HEK293 (cell line): Measurements from ENCODE around the gene KLRC3.

ENCODE experiments used
- TRIM28 ChIP-seq: IDR thresholded peaks from 2 replicates; pipeline ENCODE4 v1.6.1; 2011; ENCODE audit warnings: low read length, control low read depth, borderline replicate concordance
- YY1 ChIP-seq: fragments of 450-650 bp; formaldehyde crosslinking; IDR thresholded peaks from 2 replicates; pipeline ENCODE4 v1.5.1; 2018; ENCODE audit warnings: missing biosample characterization, missing genetic modification characterization
- TF ChIP-seq, protein P1 (sequence below): fragments of 450-650 bp; formaldehyde crosslinking; IDR thresholded peaks from 2 replicates; pipeline ENCODE4 v1.5.1; 2017; ENCODE audit warnings: missing biosample characterization, missing genetic modification characterization

DNA sequence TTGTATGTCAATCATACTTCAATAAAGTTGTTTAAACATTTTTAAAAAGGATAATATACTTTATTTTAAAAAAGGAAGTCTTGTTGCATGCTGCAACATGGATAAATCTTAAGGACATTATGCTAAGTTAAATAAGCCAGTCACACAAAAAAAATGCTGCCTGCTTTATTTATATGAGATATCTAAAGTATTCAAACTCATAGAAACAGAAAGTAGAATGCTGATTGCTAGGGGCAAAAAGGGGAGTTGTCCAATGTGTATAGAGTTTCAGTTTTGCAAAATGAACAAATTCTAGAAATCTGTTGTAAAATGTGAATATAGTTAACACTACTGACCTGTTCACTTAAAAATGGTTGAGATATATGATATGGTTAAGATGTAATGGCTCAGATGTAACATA, 19.6 kb downstream of the KLRC3 start:
- TF ChIP-seq TRIM28 (no peak), YY1 (tag by site-specific recombination) (no peak)
- TF ChIP-seq, protein P1, sequence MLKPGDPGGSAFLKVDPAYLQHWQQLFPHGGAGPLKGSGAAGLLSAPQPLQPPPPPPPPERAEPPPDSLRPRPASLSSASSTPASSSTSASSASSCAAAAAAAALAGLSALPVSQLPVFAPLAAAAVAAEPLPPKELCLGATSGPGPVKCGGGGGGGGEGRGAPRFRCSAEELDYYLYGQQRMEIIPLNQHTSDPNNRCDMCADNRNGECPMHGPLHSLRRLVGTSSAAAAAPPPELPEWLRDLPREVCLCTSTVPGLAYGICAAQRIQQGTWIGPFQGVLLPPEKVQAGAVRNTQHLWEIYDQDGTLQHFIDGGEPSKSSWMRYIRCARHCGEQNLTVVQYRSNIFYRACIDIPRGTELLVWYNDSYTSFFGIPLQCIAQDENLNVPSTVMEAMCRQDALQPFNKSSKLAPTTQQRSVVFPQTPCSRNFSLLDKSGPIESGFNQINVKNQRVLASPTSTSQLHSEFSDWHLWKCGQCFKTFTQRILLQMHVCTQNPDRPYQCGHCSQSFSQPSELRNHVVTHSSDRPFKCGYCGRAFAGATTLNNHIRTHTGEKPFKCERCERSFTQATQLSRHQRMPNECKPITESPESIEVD (tag by site-specific recombination): no peak
